Suprapubic skin (tissue), 4 donors: Measurements from ENCODE around the gene BCL6B. TPM values are rescaled to one million over a fixed set of nuclear protein-coding genes. Genes with fewer than 3 reads are reported as not detected.

ENCODE experiments used
- DNase-seq, 2 donors: peaks; one replicate each; pipeline ENCODE4 v3.0.0-alpha.2; 2019; ENCODE audit warnings: low spot score in 2 of 2
- H3K27ac ChIP-seq: fragments of 200-600 bp; sonication (generic); one replicate; pipeline ENCODE4 v1.5.1; 2019
- H3K27me3 ChIP-seq: fragments of 200-600 bp; sonication (generic); one replicate; pipeline ENCODE4 v1.5.1; 2019
- H3K36me3 ChIP-seq: fragments of 200-600 bp; sonication (generic); one replicate; pipeline ENCODE4 v1.5.1; 2019
- H3K4me1 ChIP-seq: fragments of 200-600 bp; sonication (generic); one replicate; pipeline ENCODE4 v1.5.1; 2019
- H3K4me3 ChIP-seq: fragments of 200-600 bp; sonication (generic); one replicate; pipeline ENCODE4 v1.5.1; 2019; ENCODE audit warnings: mild to moderate bottlenecking
- H3K9me3 ChIP-seq: fragments of 200-600 bp; sonication (generic); one replicate; pipeline ENCODE4 v1.5.1; 2019
- EP300 ChIP-seq: sonication (generic); formaldehyde crosslinking; IDR thresholded peaks from one replicate; pipeline ENCODE4 v1.6.1; 2017; ENCODE audit warnings: antibody characterized with exemption
- POLR2A ChIP-seq, 2 donors: fragments of 450-650 bp; IDR thresholded peaks; one replicate each; pipeline ENCODE4 v1.6.1; 2017; ENCODE audit warnings: antibody characterized with exemption in 2 of 2, mild to moderate bottlenecking in 2 of 2, moderate library complexity in 2 of 2
- POLR2AphosphoS5 ChIP-seq, 3 donors: sonication (generic); formaldehyde crosslinking; IDR thresholded peaks; one replicate each; pipeline ENCODE4 v1.6.1; 2017; ENCODE audit warnings: antibody characterized with exemption in 3 of 3
- WGBS: methylation state at CpG from one replicate; pipeline ENCODE4 v1.1.5; 2018; 5-methylcytosine and 5-hydroxymethylcytosine counted together
- total RNA-seq, 4 donors: library from RNA; depleted of rRNA; stranded (reverse); fragments of >200 nt; gene quantifications; one replicate each; pipeline ENCODE4 v1.1.0, GENCODE V29; 2016
- TF ChIP-seq, protein P1 (sequence below), 2 donors: fragments of 200-600 bp in 1 of 2; fragments of 450-650 bp in 1 of 2; sonication (generic) in 1 of 2; IDR thresholded peaks; one replicate each; pipeline ENCODE4 v1.5.1; 2016 to 2019; ENCODE audit warnings: antibody characterized with exemption in 2 of 2, mild to moderate bottlenecking in 1 of 2, moderate library complexity in 1 of 2

Gene BCL6B
- total RNA-seq, 4 donors from 2014 or later = 1.6 to 3.1 (median 1.8) TPM

DNA sequence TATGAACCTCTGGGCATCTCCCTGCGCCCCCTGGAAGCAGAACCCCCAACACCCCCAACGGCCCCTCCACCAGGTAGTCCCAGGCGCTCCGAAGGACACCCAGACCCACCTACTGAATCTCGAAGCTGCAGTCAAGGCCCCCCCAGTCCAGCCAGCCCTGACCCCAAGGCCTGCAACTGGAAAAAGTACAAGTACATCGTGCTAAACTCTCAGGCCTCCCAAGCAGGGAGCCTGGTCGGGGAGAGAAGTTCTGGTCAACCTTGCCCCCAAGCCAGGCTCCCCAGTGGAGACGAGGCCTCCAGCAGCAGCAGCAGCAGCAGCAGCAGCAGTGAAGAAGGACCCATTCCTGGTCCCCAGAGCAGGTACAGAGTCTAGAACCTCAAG, 1.5 kb downstream of the BCL6B start:
- Histone ChIP-seq H3K9me3 (no peaks in the 10 kb centered on the region), H3K4me1 (peaks cover 40% of the 10 kb centered on the region), H3K27me3 (no peaks in the 10 kb centered on the region), H3K4me3 (no peak overlapping the region), H3K27ac (no peak overlapping the region), H3K36me3 (no peaks in the 10 kb centered on the region)
- WGBS = 69% methylated on average over 3 of the region's 8 CpGs
- no peak for DNase-seq
- TF ChIP-seq, protein P1, sequence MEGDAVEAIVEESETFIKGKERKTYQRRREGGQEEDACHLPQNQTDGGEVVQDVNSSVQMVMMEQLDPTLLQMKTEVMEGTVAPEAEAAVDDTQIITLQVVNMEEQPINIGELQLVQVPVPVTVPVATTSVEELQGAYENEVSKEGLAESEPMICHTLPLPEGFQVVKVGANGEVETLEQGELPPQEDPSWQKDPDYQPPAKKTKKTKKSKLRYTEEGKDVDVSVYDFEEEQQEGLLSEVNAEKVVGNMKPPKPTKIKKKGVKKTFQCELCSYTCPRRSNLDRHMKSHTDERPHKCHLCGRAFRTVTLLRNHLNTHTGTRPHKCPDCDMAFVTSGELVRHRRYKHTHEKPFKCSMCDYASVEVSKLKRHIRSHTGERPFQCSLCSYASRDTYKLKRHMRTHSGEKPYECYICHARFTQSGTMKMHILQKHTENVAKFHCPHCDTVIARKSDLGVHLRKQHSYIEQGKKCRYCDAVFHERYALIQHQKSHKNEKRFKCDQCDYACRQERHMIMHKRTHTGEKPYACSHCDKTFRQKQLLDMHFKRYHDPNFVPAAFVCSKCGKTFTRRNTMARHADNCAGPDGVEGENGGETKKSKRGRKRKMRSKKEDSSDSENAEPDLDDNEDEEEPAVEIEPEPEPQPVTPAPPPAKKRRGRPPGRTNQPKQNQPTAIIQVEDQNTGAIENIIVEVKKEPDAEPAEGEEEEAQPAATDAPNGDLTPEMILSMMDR (IDR thresholded peaks at IDR 0.05) = no peak

DNA sequence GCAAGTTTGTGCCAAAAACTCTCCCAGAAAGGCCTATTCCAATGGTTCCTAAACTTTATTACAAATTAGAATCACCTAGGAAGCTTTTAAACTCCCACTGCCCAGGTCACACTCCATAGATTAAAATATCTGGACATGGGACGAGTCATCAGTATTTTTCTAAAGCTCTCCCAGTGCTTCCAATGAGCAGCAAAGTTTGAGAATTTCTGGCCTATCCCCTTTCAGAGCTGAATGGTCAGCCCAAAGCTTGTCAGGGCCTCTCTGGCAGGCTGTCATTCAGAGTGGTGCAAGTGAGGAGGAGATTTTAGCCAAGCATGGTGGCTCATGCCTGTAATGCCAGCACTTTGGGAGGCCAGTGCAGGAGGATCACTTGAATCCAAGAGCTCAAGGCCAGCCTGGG, 2.4 kb downstream of the BCL6B start:
- Histone ChIP-seq H3K9me3 (no peaks in the 10 kb centered on the region), H3K27me3 (no peaks in the 10 kb centered on the region), H3K27ac (no peak overlapping the region), H3K4me3 (no peak overlapping the region), H3K4me1 (peaks cover 39% of the 10 kb centered on the region), H3K36me3 (no peaks in the 10 kb centered on the region)
- DNase-seq = no peak
- TF ChIP-seq POLR2A (IDR thresholded peaks at IDR 0.05) (no peak), EP300 (no peak), POLR2AphosphoS5 (IDR thresholded peaks at IDR 0.05) (no peak)
- TF ChIP-seq, protein P1 (IDR thresholded peaks at IDR 0.05) = no peak
- WGBS = 100% methylated on average over 1 of the region's 1 CpG

DNA sequence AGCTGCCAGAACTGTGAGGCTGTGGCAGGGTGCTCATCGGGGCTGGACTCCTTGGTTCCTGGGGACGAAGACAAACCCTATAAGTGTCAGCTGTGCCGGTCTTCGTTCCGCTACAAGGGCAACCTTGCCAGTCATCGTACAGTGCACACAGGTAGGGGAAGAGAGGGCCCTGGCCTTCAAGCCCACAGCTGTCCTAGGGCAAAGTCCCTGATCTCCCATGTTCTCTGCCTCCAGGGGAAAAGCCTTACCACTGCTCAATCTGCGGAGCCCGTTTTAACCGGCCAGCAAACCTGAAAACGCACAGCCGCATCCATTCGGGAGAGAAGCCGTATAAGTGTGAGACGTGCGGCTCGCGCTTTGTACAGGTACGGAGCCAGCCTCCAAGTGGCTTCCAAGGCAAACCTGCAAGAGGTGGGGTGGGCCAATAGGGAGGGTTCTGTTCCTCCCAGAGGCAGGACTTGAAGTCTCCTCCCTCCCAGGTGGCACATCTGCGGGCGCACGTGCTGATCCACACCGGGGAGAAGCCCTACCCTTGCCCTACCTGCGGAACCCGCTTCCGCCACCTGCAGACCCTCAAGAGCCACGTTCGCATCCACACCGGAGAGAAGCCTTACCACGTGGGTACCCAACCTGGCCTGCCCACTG, 3.7 kb downstream of the BCL6B start:
- WGBS = 92% methylated on average over 18 of the region's 29 CpGs
- H3K27ac ChIP-seq = no peak overlapping the region
- no peak overlapping the region for H3K4me3 ChIP-seq
- H3K4me1 ChIP-seq = peaks cover 29% of the 10 kb centered on the region
- no peaks in the 10 kb centered on the region for H3K36me3 ChIP-seq
- H3K9me3 ChIP-seq = no peaks in the 10 kb centered on the region
- no peak for DNase-seq
- TF ChIP-seq POLR2A (IDR thresholded peaks at IDR 0.05) (no peak), POLR2AphosphoS5 (IDR thresholded peaks at IDR 0.05) (no peak), EP300 (no peak)
- TF ChIP-seq, protein P1 (IDR thresholded peaks at IDR 0.05) = no peak
- no peaks in the 10 kb centered on the region for H3K27me3 ChIP-seq

DNA sequence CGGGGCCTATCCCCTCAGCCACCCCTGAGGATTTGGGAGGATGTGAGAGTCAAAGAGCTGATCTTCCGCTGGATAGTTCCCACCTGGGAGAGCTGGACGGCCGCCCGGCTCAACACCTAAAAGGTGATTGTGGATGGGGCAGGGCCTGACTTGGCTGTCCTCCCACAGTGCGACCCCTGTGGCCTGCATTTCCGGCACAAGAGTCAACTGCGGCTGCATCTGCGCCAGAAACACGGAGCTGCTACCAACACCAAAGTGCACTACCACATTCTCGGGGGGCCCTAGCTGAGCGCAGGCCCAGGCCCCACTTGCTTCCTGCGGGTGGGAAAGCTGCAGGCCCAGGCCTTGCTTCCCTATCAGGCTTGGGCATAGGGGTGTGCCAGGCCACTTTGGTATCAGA, 4.5 kb downstream of the BCL6B start:
- Histone ChIP-seq H3K36me3 (no peaks in the 10 kb centered on the region), H3K27me3 (no peaks in the 10 kb centered on the region), H3K27ac (no peak overlapping the region), H3K4me3 (no peak overlapping the region), H3K9me3 (no peaks in the 10 kb centered on the region), H3K4me1 (peaks cover 22% of the 10 kb centered on the region)
- no peak for DNase-seq
- no peak for TF ChIP-seq POLR2AphosphoS5 (IDR thresholded peaks at IDR 0.05)
- no peak for TF ChIP-seq EP300
- TF ChIP-seq, protein P1 (IDR thresholded peaks at IDR 0.05) = no peak
- no peak for TF ChIP-seq POLR2A (IDR thresholded peaks at IDR 0.05)
- WGBS = 86% methylated on average over 1 of the region's 13 CpGs

DNA sequence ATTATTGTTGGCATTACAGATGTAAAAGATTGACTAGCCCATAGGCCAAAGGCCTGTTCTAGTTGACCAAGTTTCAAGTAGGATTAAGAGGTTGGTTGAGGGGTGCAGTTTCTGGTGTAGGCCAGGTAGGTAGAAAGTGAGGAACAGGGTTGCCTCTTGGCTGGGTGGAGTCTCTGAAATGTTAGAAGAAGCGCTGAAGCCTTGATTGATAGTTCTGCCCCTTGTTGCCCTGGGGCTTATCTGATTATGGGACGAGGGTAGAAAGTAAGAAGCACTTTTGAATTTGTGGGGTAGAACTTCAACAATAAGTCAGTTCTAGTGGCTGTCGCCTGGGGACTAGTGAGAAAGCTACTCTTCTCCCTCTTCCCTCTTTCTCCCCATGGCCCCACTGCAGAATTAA, 6.2 kb downstream of the BCL6B start:
- Histone ChIP-seq H3K4me1 (peaks cover 9% of the 10 kb centered on the region), H3K4me3 (no peak overlapping the region), H3K9me3 (no peaks in the 10 kb centered on the region), H3K36me3 (no peaks in the 10 kb centered on the region), H3K27ac (peak overlapping the region; percentile 45), H3K27me3 (no peaks in the 10 kb centered on the region)
- no peak for DNase-seq
- TF ChIP-seq, protein P1 (IDR thresholded peaks at IDR 0.05) = no peak
- TF ChIP-seq EP300 = no peak
- TF ChIP-seq POLR2A (IDR thresholded peaks at IDR 0.05) = no peak
- no peak for TF ChIP-seq POLR2AphosphoS5 (IDR thresholded peaks at IDR 0.05)
- WGBS = 77% methylated on average over 3 of the region's 3 CpGs
